GM10248 (cell line): ENCODE measurements around the gene RAB14.
A peak's percentile ranks its signal among the peaks of the same experiment; 100 is the strongest.

Experiments
- CTCF ChIA-PET: fragments of 300-600 bp; sonication (Branson Sonifier 250); formaldehyde crosslinking; extraction: SDS; loops from one replicate; lab custom pipeline; 2021; ENCODE audit warnings: antibody characterized with exemption; lab: Yijun Ruan, JAX
- POLR2A ChIA-PET: fragments of 350-650 bp; sonication (Branson Sonifier 250); formaldehyde crosslinking; extraction: SDS; loops from one replicate; lab custom pipeline; 2020; ENCODE audit warnings: antibody characterized with exemption; lab: Yijun Ruan, JAX
- DNase-seq: peaks from one replicate; pipeline ENCODE4 v3.0.0; 2012; ENCODE audit errors: extremely low spot score
- TF ChIP-seq, protein P1 (sequence below): IDR thresholded peaks from 2 replicates; pipeline ENCODE4 v1.5.1; 2012; ENCODE audit warnings: mild to moderate bottlenecking, low read depth; ENCODE audit errors: extremely low read depth, missing control alignments, control extremely low read depth

RAB14 gene

DNA sequence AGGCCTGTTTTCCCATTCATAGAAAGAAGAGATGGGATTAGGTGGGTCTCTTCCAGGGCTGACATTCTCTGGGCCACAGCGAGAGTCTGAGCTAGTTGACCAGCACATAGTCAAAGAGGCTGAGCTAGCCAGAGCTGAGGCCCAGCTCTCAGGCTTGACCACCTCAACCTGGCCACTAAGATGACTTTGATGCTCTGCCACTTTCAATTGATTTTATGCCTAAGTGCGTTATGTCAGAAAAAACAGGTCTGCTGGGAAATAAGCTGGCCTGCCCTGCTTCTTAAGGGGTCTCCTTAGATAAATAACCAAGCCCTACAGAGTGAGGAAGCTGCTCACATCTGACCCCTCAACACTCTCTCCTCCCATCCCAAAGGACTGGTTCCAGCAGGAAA lies 20.0 kb upstream of the RAB14 start:
- no peak for DNase-seq
- POLR2A ChIA-PET: no interaction called here
- TF ChIP-seq, protein P1, sequence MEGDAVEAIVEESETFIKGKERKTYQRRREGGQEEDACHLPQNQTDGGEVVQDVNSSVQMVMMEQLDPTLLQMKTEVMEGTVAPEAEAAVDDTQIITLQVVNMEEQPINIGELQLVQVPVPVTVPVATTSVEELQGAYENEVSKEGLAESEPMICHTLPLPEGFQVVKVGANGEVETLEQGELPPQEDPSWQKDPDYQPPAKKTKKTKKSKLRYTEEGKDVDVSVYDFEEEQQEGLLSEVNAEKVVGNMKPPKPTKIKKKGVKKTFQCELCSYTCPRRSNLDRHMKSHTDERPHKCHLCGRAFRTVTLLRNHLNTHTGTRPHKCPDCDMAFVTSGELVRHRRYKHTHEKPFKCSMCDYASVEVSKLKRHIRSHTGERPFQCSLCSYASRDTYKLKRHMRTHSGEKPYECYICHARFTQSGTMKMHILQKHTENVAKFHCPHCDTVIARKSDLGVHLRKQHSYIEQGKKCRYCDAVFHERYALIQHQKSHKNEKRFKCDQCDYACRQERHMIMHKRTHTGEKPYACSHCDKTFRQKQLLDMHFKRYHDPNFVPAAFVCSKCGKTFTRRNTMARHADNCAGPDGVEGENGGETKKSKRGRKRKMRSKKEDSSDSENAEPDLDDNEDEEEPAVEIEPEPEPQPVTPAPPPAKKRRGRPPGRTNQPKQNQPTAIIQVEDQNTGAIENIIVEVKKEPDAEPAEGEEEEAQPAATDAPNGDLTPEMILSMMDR: no peak
- CTCF ChIA-PET: interaction anchor here (1.0 to 2.0 kb wide), 3 partner anchors 8 to 177 kb away, joined by 3 to 4 read pairs (median 4); no protein-coding TSS in a partner anchor

DNA sequence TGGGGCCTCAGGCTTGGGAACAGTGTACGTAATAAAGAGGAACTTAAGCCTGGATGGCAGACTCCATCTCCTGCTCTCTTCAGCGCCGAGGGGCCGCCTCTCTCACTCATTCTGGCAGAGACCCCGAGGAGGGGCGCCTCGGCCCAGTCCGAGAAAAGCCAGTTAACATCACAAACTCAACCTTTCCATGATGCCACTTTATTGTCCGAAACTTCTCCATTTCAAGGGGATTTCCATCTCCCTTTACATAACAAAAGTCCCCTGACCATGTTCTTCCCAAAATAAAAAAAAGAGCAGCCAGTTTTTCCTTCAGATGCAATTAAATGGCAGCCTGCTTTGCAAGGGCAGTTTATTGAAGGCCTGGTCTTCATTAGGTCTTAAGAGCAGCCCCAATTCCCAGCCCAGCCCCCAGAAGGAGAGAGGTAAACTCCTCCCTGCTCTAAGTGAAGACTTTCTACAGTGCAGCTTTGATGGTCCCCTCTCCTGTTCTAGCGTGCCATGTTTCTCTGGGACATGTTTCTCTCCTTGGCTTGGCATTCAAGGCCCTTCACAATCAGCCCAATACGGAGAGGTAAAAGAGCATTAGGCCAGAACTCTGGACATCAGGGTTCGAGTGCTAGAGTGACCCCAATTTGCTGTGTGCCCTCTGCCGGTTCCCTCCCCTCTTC lies 19.5 kb upstream of the RAB14 start:
- POLR2A ChIA-PET: no interaction called here

DNA sequence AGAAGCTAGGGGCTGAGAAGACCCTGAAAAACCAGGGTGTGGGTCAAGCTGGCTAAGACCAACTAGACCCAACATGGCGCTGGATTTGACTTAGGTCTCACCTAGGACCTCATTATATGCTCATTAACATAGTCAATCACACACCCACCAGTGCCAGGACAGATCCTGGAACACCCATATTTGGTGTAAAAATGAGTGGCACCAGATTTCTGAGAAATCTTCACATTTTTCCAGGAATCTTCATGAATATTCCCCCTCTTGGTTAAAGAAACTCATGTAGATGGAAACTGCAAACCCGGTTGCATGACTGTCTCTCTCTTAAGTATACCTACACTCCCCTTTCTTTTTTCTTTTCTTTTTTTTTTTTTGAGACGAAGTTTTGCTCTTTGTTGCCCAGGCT lies 17.9 kb upstream of the RAB14 start:
- TF ChIP-seq, protein P1: no peak
- ChIA-PET CTCF (interaction anchor here (1.0 to 1.6 kb wide), 2 partner anchors 13 to 16 kb away, joined by 3 to 4 read pairs; no protein-coding TSS in a partner anchor), POLR2A (no interaction called here)
- no peak for DNase-seq

More for the DNA sequence above, 19.5 kb upstream of the RAB14 start:
- TF ChIP-seq, protein P1: no peak
- DNase-seq: no peak
- CTCF ChIA-PET: interaction anchor here (1.0 to 2.0 kb wide), 3 partner anchors 7 to 14 kb away, joined by 4 read pairs; no protein-coding TSS in a partner anchor

DNA sequence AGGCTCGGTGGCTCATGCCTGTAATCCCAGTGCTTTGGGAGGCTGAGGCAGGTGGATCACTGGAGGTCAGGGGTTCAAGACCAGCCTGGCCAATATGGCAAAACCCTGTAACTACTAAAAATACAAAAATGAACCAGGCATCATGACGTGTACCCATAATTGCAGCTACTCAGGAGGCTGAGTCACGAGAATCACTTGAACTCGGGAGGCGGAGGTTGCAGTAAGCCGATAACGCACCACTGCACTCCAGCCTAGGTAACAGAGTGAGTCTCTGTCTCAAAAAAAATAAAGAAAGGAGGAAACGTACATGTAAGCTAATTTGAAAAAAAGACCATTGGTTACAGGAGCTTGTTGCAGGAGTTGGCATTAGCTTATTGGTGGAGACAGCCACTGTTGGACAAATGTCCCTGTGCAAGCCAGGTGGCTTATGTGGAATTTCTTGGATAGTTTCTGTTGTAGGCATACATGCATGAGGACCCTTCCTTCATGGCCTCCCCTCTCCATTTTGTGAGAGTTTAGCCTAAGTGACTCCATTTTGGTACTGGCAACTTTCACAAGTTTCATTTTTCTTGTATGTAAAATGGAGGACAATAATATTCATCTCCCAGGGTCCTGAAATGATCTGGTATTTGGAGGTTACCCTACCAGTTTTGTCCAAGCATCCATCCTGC lies 16.8 kb upstream of the RAB14 start:
- TF ChIP-seq, protein P1: no peak
- DNase-seq: no peak
- CTCF ChIA-PET: interaction anchor here (0.7 to 1.7 kb wide), 10 partner anchors 8 to 131 kb away, joined by 3 to 6 read pairs (median 4); partner anchors contain the start of gene RAB14
- POLR2A ChIA-PET: interaction anchor here (0.7 kb wide), 1 partner anchor 51 kb away, joined by 3 read pairs; no protein-coding TSS in a partner anchor

DNA sequence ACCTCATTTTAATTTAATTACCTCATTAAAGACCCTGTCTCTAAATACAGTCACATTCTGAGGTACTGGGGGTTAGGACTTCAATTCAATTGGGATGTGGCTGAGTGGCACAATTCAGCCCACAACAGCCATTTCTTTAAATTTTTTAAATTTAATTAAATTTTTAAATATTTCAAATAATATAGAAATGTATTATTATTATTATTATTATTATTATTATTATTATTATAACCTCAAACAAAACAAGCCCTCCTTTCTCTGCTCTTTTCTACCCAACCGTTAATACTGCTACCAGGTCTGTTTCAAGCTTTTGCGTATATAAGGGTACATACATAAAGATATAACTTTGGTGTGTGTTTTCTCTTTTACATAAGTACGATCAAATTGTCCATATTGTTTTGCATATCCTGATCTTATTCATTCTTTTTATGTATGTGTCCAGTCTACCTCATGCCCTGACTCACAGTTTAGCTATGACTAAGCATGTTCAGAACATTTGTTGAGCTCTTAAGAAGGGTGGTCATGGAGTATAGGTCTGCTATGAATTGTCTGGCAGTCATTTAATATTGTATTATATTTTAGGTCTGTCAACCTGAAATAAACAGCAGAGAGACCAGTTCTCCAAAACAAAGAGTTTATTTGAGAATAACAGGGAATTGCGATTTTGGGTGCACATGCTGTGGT lies 16.1 kb upstream of the RAB14 start:
- ChIA-PET POLR2A (interaction anchor here (0.7 kb wide), 1 partner anchor 52 kb away, joined by 3 read pairs; no protein-coding TSS in a partner anchor), CTCF (interaction anchor here (0.7 to 1.7 kb wide), 10 partner anchors 8 to 132 kb away, joined by 3 to 6 read pairs (median 4); partner anchors contain the start of gene RAB14)
- peak; percentile 66 for DNase-seq
- TF ChIP-seq, protein P1: no peak
